Gastroesophageal sphincter (tissue), 3 donors: ENCODE measurements around the gene ZNF136.

Experiments
- EP300 ChIP-seq: sonication (generic); formaldehyde crosslinking; IDR thresholded peaks from one replicate; pipeline ENCODE4 v1.6.1; 2017; ENCODE audit warnings: antibody characterized with exemption, mild to moderate bottlenecking
- POLR2A ChIP-seq, 2 donors: fragments of 450-650 bp; IDR thresholded peaks; one replicate each; pipeline ENCODE4 v1.6.1; 2017; ENCODE audit warnings: antibody characterized with exemption in 2 of 2, mild to moderate bottlenecking in 2 of 2, moderate library complexity in 1 of 2
- POLR2AphosphoS5 ChIP-seq: sonication (generic); formaldehyde crosslinking; IDR thresholded peaks from one replicate; pipeline ENCODE4 v1.6.1; 2017; ENCODE audit warnings: antibody characterized with exemption
- TF ChIP-seq, protein P1 (sequence below), 4 experiments: fragments of 200-600 bp in 2 of 4; fragments of 450-650 bp in 2 of 4; sonication (generic) in 1 of 4; IDR thresholded peaks; one replicate each; pipeline ENCODE4 v1.5.1; 2017 to 2019; ENCODE audit warnings: antibody characterized with exemption in 4 of 4, mild to moderate bottlenecking in 2 of 4, moderate library complexity in 2 of 4

DNA sequence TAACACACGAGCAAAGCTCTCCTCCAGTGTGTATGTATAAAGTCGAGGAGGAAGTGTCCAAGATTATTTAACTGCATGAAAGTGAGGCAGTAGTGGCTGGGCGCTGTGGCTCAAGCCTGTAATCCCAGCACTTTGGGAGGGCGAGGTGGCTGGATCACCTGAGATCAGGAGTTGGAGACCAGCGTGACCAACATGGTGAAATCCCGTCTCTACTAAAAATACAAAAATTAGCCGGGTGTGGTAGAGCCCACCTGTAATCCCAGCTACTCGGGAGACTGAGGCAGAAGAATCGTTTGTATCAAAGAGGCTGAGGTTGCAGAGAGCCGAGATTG lies 21.5 kb upstream of the ZNF136 start:
- TF ChIP-seq, protein P1, sequence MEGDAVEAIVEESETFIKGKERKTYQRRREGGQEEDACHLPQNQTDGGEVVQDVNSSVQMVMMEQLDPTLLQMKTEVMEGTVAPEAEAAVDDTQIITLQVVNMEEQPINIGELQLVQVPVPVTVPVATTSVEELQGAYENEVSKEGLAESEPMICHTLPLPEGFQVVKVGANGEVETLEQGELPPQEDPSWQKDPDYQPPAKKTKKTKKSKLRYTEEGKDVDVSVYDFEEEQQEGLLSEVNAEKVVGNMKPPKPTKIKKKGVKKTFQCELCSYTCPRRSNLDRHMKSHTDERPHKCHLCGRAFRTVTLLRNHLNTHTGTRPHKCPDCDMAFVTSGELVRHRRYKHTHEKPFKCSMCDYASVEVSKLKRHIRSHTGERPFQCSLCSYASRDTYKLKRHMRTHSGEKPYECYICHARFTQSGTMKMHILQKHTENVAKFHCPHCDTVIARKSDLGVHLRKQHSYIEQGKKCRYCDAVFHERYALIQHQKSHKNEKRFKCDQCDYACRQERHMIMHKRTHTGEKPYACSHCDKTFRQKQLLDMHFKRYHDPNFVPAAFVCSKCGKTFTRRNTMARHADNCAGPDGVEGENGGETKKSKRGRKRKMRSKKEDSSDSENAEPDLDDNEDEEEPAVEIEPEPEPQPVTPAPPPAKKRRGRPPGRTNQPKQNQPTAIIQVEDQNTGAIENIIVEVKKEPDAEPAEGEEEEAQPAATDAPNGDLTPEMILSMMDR (IDR thresholded peaks at IDR 0.05): no peak
- no peak for TF ChIP-seq POLR2A (IDR thresholded peaks at IDR 0.05)
- no peak for TF ChIP-seq EP300
- TF ChIP-seq POLR2AphosphoS5: no peak
